GM23248 (cell line): ENCODE data around the gene UBASH3B.

Source experiments
- EZH2 ChIP-seq: fragments of 200-600 bp; sonication (generic); IDR thresholded peaks from 2 replicates; pipeline ENCODE4 v1.6.1; 2018; ENCODE audit warnings: antibody characterized with exemption, mild to moderate bottlenecking; ENCODE audit not compliant: insufficient read depth, poor library complexity, severe bottlenecking
- EZH2phosphoT487 ChIP-seq: fragments of 200-600 bp; sonication (generic); IDR thresholded peaks from 2 replicates; pipeline ENCODE4 v1.6.1; 2018; ENCODE audit warnings: antibody characterized with exemption, moderate library complexity, mild to moderate bottlenecking, low read depth; ENCODE audit not compliant: insufficient read depth

DNA sequence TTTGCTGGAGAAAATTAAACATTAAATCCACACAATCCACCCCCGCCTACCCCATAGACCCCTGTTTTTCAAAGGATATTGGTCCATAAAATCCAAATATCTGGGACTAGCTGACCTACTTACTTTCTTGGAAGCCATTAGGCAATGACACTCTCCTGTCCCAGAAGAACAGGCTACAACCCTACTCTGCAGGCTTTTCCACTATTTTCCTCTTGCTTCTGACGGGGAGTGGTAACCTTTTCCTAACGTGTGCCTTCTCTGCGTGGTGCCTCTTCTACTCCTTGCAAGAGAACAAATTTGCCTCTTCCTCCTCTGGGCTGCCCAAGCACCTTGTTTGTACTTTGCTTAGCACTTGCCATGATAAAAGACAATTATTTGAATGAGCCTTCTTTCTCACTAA, 51.6 kb downstream of the UBASH3B start:
- no peak for TF ChIP-seq EZH2phosphoT487
- no peak for TF ChIP-seq EZH2
